Femur (tissue), 1 donor: ENCODE data around the gene COL18A1.

Experiments used
- DNase-seq: peaks from one replicate; pipeline ENCODE4 v3.0.0-alpha.2; 2017

The COL18A1 gene

DNA sequence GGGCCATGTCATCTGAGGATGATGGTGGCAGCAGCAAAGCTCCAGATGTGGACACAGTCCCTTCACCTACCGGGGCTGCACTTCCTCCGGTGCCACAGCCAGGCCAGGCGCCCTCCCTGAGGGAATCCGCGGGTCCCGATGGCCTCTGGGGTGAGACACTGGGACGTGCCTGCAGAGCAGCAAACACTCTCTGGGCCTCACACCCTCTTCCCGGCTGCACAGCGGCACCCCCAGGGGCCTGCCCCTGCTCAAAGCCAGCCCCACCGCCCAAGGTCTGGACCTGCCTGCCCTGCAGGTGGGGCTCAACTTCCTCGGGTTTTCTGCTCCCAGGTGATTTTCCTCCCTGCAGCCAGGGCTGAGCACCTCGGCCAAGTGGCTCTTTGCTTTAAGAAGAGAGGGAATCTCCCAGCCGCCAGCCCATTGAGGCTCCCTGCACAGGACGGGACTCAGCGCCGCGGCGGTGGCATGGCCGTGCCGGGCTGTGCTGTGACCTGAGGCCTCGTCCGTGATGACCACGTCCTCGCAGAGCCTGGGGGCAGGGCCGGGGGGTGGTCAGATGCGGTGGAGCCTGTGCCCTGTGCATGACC is 21.3 kb upstream of the COL18A1 start:
- DNase-seq = peak; percentile 18

DNA sequence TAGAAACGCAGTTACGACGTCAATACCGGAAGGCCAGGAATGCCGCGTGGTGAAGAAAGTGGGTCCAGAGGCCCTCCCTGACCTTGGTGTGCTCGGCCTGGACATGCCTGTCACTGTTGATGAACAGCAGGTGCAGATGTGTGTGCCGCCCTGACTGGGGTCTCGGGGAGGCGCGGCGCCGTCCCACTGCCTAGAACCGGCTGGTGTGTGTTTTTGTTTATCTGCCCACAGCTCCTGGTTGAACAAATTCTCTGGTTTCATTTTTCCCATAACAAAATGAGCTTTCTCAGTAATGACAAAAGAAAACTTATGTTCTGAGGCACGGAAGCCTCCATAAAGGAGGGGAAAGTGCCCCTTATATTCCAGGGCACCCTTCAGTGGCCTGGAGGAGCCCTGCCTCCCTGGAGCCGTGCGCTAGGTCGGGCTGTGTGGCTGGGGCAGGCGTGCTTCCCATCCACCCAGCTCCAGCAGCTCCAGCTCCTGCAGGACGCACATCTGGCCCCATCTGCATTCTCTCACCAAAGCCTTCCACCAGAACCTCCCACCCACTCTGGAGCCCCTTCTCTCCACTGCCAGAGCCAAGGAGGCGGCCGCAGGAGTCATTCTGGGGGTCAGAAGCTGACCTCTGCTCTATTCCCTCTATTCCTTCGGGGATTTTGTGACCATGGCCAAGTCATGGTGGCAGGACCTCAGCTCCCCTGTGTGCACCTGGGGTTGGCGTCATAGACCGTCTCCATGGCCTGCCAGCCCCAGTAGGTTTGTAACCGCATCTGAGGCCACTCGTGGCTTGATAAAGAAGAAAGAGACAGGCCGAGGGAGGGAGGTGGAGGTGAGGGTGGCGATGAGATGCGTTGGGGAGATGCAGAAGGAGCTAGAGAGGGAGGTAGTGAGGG is 20.1 kb upstream of the COL18A1 start:
- DNase-seq = peak; percentile 18

DNA sequence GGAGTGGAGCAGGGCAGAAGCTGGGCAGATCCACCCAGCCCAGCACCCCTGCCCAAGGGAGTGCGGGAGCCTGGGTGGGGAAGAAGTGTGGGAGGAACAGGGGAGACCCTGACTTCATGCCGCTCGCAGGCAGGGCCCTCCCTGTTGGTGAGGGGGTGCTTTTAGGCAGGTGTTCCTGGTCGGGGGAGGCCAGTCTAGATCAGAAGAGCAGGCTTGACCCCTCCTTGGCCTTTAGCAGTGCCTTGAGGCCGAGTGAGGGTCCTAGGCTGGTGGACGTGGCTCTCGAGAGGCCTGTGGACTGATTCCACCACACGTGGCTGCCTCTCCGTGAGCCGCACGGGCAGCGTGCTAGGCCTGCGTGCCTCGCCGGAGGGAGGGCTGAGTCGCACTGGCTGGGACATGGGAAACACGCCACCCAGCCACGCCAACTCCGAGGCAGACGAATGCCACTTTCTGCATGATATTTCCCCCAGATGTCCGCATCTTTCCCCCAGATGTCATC is 19.4 kb upstream of the COL18A1 start:
- DNase-seq = peak; percentile 12

DNA sequence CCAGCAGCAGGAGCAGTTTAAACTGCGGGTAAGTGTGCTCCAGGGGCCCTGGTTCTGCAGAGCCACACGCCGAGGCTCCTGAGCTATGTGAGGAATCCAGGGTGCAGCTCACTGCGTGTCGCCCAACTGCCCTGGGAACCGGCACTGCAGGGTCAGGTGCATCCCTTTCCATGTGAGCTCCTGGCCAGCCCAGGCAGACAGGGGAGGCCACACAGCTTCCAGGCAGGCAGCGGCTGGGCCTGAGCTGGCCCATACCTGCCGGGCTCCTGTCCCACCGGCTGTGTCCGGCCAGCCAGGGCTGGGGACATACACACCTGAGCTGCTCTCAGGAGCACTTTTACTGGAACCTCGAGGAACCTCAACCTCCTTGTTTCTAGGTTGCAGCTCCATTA is 18.6 kb upstream of the COL18A1 start:
- peak; percentile 18 for DNase-seq

DNA sequence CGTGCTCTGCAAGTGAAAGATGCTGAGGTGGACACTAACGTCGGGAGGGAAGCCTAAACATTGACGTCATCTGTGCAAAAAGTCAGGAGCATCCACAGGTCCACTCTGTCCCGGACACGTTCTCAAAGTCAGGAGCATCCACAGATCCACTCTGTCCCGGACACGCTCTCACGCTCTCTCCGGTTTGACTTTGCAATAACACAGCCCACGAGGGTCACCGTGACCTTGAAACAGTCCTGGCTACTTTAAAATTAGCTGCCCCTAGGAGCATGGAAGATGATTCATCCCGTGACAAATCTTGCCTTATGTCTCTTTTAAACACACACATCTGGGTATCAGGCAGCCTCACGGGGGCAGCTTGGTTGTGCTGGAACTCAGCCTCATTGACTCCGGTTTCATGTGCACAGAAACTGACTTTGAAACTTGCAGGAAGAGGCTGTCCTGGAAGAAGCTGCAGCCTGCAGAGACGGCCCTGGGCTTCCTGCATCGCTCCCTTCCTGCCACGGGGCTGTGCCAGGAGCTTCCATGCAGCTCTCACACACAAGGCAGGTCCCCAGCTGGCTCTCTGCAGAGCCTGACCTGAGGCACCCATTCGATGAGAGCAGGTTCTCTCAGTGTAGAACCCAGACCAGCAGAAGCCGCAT is 18.1 kb upstream of the COL18A1 start:
- DNase-seq = peak; percentile 75

DNA sequence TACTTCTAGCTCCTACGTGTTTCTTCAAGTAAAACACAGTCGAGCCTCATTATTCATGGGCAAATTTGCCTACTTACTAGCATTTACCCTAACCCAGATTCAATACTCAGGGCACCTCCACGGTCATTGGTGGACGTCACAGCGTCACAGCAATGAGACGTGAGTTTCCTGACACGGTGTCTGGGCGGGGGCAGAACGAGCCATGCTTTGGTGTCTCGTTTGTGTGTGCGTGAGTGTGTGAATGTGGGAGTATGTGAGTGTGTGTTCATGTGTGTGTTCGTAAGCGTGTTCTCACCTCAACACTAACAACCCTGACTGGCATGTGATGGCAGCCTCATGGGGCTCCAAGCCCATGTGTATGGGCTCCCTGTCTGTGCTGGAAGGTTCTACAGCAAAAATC is 17.5 kb upstream of the COL18A1 start:
- DNase-seq = peak; percentile 9

DNA sequence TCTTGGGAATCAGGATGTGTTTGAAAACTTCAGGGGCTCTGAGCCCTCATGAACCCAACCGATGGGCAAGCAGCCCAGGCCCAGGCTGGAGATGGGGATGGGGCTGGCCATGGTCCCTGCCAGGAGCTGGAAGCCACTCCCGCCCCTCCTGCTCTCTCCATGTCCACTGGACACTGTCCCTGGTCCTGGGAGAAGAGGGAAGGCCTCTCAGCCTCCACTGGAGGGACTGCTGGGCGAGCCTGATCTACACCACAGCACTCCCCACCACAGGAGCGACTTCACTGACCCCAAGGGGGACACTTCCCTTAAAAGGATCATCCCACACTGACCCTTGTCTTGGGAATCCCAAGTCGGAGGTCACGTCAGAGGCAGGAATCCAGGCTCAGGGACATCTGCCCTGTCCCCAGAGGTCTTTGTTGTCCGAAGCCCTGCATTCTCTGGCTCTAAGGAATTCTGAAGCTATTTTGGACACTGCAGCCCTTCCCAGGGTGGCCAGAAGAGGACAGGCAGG is 16.9 kb upstream of the COL18A1 start:
- peak; percentile 24 for DNase-seq

DNA sequence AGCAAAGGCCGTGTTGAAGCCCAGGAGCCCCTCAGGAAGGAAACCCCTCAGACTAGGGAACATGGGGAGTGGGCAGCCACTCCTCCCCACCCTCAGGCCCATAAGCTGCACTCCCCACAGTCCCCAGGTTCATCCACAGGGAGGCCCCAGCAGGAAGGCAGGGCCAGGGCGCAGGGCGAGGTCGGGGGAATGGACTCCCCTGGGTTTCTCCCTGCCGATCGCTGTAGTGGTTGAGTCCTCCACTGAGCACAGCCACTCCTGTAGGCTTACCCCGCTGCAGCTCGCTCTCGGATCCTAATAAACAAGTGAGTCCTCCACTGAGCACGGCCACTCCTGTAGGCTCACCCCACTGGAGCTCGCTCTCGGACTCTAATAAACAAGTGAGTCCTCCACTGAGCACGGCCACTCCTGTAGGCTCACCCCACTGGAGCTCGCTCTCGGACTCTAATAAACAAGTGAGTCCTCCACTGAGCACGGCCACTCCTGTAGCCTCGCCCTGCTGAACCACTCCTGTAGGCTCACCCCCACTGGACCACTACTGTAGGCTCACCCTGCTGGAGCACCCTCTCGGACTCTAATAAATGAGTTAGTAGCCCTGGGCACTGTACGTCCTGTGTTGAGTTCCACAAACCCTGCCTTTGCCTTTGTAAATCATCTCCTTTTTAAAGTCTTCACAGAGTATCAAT is 16.2 kb upstream of the COL18A1 start:
- DNase-seq = no peak

DNA sequence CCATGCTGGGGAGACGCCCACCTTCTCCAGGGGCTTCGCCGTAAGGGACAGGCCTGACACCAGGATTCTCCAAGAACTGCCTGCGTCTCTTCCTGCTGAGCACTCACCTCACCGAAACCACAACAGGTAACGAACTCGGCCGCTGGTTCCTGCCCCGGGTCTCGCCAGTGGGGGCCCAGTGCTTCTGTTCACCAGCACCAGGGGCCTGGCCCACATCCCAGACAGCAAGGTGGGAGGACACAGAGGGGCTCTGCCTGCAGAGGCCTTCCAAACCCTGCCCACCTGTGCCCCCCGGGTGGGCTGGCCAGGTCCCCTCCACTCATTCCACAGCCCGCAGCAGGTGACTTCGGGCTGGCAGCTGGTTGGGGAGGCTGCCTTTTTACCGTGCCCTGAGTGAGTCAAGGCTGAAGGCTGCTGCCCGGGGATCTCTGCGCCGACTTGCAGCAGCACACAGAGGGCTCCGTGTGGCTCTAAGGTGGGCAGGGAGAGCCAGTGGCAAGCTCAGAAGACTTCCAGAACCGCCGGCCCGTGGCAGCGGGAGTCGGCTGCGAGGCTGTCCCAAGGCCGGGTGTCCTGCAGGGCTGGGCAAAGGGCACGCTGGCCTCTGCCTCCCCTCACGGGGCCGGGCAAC is 14.7 kb upstream of the COL18A1 start:
- peak; percentile 18 for DNase-seq

DNA sequence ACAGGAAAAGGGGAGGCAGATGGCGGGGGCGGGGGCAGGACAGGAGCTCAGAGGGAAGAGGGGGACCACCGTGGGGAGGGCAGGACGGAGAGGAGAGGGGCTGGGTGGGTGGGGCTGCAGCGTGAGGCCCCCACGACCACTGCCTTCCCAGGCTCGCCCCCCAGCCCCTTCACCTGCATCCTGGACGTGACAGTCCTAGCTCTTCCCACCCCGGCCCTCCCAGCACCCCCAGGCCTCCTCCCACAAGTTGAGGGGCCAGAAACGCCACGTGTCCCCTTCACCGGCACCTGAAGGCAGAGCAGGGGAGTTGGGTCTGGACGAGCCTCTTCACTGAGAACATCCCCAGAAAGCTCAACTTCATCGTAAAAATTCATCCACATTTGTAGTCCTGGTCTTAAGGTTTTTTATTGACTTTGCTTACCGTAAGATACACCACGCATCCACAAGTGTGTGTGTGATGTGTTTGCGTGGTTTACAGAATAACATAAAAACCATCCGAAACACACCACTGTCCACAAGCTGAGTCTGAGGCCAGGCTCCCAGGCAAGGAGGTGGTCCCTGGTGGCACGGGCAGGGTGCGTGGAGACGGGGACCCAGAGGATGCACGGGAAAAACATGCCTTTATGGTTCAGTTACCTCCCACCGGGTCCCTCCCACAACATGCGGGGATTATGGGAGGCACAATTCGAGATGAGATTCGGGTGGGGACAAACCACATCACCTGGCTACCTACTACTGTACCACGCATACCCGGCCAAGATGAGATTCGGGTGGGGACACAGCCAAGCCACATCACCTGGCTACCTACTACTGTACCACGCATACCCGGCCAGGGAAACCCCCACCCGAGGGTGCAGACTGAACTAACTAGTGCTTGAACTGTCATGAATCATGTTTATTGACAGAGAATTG is 13.9 kb upstream of the COL18A1 start:
- DNase-seq = peak; percentile 9

DNA sequence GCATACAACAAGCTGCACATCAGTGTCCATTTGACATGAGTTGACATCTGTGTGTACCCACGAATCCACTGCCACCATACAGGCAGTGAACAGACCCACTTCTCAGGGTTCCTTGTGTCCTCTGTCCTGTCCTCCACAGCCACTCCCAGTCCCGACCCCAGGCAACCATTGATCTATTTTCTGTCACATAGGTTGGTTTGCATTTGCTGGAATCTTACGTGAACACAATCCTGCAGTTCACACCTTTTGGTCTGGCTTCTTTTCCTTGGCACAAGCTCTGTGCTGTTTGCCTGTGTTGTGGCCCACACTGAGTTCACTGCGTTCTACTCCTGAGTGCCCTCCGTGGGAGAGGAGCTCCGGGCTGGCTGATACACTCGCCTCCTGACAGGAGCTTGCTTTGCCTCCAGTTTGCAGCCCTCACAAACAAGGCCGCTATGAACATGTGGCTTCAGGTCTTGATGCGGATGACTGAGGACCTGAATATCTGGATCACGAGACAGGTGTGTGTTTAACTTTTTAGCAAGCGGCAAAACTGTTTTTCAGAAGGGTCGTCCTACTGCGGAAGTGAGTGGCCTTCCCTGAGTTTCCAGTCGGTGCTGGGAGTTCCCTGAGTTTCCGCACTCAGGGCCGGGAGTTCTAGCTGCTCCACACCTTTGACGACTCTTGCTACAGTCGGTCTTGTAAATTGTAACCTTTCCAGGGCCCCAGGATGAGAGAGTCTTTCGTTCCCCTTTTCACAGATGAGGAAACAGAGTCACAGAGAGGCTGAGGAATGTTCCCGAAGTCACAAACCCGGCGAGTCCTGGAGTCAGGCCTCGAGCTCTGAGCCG is 13.0 kb upstream of the COL18A1 start:
- DNase-seq = peak; percentile 7

DNA sequence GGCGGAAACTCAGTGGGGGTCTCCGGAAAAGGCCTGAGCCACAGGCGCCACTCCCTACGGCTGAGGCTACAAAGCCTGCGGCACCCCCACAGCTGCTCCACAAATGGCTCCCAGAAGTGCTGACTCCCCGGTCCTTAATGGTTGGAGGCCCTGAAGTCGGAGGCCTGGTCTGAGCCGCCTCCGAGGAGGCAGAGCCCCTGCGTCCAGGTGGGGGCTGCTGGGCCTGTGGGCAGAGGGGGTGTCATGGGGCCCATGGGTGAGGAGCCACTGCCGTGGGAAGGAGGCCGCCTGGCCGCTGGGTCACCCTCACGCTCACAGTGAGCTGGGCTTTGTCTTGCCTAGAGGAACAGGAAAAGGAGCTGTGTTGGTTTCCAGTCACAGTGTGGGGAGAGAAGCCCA is 12.4 kb upstream of the COL18A1 start:
- DNase-seq = peak; percentile 10

DNA sequence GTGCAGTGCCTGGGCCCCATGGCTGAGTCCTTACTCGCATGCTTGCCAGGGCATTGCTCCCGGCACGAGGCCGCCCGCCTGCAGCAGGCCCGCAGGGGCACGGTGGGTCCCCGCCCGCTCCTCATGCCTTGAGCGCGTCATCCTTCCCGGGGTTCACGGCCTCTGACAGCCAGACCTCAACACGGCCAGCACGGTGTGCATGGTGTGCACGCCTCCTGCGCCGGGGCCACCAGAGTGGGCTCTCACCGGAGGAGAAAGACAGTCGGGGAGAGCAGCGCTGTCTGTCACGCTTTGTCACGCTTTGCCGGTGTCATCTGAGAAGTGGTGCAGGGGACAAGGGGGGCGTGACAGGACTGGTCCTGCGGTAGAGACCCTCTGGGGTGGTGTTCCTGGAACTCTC is 11.9 kb upstream of the COL18A1 start:
- DNase-seq = peak; percentile 17

DNA sequence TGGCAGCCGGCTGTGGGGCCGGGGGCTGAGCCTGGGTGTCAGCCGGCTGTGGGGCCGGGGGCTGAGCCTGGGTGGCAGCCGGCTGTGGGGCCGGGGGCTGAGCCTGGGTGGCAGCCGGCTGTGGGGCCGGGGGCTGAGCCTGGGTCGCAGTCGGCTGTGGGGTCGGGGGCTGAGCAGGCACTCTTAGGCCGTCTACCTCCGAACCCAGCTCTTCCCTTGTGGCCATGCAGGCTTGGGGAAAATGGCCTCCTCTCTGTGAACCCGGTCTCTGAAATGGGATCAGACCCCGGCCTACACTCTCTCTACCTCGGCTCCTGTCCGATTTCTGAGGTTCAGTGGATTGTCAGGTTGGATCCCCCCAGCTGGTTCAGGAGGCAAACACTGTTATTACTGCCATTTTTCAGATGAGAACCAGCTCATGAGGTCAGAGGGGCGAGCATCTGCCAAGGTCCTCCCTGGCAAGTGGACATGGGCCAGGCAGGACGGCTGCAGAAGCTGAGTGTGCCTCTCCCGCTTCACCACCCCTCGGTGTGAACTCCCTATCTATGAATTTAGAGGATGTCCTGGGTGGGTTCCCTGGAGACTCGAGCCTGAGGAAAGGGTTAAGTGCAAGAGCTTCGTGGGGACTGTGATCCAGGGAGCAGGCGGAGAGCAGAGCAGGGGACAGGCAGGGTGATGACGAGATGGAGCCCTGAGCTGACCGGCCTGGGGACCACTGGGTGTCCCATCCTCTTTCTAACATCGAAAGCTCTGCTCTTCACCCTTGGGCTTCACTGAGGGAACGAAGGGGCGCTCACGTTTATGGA is 10.9 kb upstream of the COL18A1 start:
- peak; percentile 11 for DNase-seq

DNA sequence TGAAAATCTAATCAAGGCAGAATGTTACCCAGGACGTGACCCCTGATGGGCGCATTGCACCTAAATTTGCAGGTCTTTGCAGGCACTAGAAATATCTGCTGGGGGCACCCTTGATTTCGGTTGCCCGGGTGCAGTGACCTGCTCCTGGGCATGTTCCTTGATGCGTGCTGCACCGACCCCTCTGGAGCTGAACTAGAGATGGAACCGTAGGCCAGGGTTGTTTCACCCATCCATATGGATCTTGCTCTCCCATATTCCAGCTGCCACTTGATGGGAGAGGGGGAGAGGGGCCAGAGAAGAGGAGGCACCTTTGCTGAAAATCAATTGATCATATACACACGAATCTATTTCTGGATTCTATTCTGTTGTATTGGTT is 8.4 kb upstream of the COL18A1 start:
- DNase-seq = peak; percentile 8

DNA sequence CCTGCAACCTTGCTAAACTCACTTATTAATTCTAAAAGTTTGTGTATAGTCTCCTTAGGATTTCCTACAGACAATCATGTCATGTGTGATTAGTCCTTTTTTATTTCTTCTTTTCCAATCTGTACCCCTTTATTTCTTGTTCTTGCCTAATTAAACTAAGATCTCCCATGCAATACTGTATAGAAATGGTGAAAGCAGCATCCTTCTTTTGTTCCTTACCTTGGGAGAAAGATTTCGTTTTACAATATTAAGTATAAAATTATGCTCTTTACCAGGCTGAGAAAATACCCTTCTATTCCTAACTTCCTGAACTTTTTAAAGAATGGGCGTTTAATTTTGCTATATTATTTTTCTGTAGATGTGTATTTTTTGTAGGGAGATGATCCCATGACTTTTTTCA is 7.6 kb upstream of the COL18A1 start:
- DNase-seq = no peak

DNA sequence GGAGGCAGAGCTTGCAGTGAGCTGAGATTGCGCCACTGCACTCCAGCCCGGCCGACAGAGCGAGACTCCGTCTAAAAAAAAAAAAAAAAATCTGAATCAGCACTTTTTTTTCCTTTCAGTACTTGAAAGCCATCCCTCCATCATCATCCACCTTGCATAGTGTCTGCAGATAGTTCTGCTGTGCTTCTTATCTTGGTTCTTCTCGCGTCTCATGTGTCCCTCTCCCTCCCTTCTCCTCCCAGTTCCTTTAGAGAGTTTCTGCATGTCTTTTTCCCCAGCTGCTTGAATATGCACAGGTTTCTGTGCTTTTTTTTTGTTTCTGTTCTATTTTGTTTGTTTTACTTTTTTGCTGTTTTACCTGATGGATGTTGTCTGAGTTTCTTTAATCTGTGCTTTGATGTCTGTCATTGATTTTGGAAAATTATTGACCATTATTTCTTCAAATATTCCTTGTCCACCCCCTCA is 3.9 kb upstream of the COL18A1 start:
- no peak for DNase-seq

DNA sequence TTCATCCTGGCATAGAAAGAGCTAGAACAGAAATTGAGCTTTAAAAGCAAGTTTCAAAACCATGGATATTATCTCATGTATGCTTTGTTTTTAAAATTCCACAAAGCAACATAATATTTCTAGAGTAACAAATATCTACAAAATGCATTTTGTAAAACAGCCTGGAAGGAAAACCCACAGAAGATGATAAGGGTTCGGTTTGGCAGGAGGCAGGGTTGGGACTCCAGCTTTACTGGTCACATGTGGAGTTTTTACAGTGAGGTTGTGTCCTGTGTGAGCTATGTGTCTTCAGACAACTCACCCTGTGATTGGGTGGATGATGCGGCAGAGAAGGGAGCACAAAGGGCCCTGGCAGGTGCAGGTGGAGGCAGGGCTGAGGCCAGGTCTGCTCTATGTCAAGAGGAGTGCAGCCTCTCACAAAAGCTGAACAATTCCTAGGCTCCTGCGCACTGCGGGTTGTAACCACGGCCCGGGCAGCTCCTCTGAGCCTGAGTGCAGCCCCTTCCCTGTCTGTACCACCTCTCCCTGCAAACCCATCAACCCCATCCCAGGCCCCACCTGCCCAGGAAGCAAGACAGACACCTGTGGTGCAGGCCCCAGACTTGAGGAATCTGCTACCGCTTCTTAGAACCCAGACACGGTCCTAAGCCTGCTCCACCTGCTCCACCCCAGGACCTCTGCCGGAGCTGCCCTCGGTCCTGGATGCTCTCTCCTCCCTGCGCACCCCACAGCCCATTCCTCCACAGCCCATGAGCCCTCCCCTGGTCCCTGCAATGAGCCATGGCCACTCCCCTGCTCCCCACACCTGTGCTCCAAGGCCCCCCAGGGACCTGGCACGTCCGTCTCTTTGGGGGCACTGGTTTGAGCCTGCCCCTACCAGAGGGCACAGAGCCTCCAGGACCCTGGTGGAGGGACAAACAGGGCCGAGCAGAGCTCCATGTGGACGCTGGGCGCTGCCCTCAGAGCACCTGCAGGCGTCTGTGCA is 2.8 kb upstream of the COL18A1 start:
- DNase-seq = peak; percentile 16
